Measurements from ENCODE around the gene AMMECR1.

The AMMECR1 gene

GRCh38 chrX:110218591-110218990 is 99.3 kb downstream of the AMMECR1 start:
- H3K36me3 ChIP-seq (ENCODE audit: control insufficient read depth in 5 of 5, insufficient read depth in 5 of 5, low read length in 5 of 5) = no peaks in the 10 kb centered on the region
- H3K4me1 ChIP-seq (ENCODE audit: control insufficient read depth in 5 of 5, insufficient read depth in 5 of 5, low read length in 5 of 5) = no peaks in the 10 kb centered on the region
- no peaks in the 10 kb centered on the region for H3K27me3 ChIP-seq (ENCODE audit: control insufficient read depth in 5 of 5, insufficient read depth in 4 of 5, low read length in 5 of 5)
- no peak overlapping the region for H3K4me3 ChIP-seq (ENCODE audit: low read depth in 1 of 5, low read length in 5 of 5)
- H3K27ac ChIP-seq (ENCODE audit: low read depth, low read length) = no peak overlapping the region
- H3K9me3 ChIP-seq (ENCODE audit: control insufficient read depth in 5 of 5, low read length in 5 of 5) = no peaks in the 10 kb centered on the region
- no peak overlapping the region for H3K9ac ChIP-seq (ENCODE audit: low read length in 5 of 5)

DNA sequence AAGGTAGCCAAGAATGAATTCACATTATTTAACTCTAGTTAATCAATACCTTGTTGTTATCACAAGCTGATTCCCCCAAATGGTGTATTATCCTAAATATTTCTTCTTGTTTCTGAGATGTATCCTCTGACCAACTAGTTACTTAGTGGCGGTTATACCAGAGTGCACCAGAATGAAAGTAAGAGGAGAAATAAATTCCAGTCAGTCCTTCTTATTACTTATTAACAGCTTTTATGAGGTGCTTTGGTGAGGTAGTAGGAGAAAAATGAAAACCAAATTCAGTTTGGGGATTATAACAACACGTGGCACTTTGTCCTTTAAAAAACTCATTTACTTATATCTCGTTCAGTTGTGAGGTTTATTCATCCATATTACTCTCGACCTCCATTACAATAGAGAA is 101.9 kb downstream of the AMMECR1 start:
- peaks cover 0 to 5% (median 0%) of the 10 kb centered on the region in 5 donors for H3K27me3 ChIP-seq (ENCODE audit: control insufficient read depth in 5 of 5, insufficient read depth in 4 of 5, low read length in 5 of 5)
- no peak overlapping the region for H3K9ac ChIP-seq (ENCODE audit: low read length in 5 of 5)
- H3K4me3 ChIP-seq (ENCODE audit: low read depth in 1 of 5, low read length in 5 of 5) = no peak overlapping the region
- H3K4me1 ChIP-seq (ENCODE audit: control insufficient read depth in 5 of 5, insufficient read depth in 5 of 5, low read length in 5 of 5) = no peaks in the 10 kb centered on the region
- no peaks in the 10 kb centered on the region for H3K9me3 ChIP-seq (ENCODE audit: control insufficient read depth in 5 of 5, low read length in 5 of 5)
- no peaks in the 10 kb centered on the region for H3K36me3 ChIP-seq (ENCODE audit: control insufficient read depth in 5 of 5, insufficient read depth in 5 of 5, low read length in 5 of 5)
- no peak overlapping the region for H3K27ac ChIP-seq (ENCODE audit: low read depth, low read length)

DNA sequence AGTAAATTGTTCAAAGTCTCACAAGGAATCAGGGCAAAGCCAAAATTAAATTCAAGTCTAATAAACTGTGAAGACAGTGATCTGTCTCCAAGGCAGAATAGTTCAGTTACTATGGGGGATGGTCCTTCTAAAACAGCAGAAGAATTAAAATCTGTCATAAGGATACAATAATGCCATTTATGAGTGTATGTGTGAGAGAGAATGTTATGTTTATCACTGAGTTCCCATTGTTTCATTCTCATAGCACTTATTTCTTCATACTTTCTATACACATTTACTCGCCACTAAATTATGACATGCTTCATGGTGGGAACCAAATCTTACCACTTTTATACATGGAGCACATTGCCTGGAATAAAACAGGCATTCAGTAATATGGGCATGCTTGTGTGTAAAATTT is 102.5 kb downstream of the AMMECR1 start:
- Histone ChIP-seq H3K9ac (ENCODE audit: low read length in 5 of 5) (no peak overlapping the region), H3K9me3 (ENCODE audit: control insufficient read depth in 5 of 5, low read length in 5 of 5) (no peaks in the 10 kb centered on the region), H3K27me3 (ENCODE audit: control insufficient read depth in 5 of 5, insufficient read depth in 4 of 5, low read length in 5 of 5) (peaks cover 0 to 5% (median 0%) of the 10 kb centered on the region in 5 donors), H3K4me3 (ENCODE audit: low read depth in 1 of 5, low read length in 5 of 5) (no peak overlapping the region), H3K4me1 (ENCODE audit: control insufficient read depth in 5 of 5, insufficient read depth in 5 of 5, low read length in 5 of 5) (no peaks in the 10 kb centered on the region), H3K36me3 (ENCODE audit: control insufficient read depth in 5 of 5, insufficient read depth in 5 of 5, low read length in 5 of 5) (no peaks in the 10 kb centered on the region), H3K27ac (ENCODE audit: low read depth, low read length) (no peak overlapping the region)

DNA sequence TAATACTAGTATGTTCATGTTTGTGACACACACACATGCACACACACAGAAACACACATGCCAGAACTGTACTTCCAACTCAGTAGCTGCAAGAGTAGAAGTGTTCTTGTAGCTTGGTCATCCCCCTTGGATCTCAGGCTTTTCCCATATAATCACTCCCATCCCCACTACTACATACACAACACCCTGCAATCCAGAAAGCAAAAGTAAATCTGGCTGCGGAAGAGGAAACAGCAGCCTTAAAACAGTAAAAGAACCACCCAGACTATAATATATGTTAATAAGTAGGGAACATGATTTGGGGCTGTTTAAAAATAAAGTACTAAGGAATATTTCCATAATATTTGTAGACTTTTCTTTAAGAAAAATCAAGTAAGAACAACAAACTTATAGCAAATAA is 103.2 kb downstream of the AMMECR1 start:
- Histone ChIP-seq H3K36me3 (ENCODE audit: control insufficient read depth in 5 of 5, insufficient read depth in 5 of 5, low read length in 5 of 5) (no peaks in the 10 kb centered on the region), H3K9me3 (ENCODE audit: control insufficient read depth in 5 of 5, low read length in 5 of 5) (no peaks in the 10 kb centered on the region), H3K27ac (ENCODE audit: low read depth, low read length) (no peak overlapping the region), H3K4me1 (ENCODE audit: control insufficient read depth in 5 of 5, insufficient read depth in 5 of 5, low read length in 5 of 5) (no peaks in the 10 kb centered on the region), H3K4me3 (ENCODE audit: low read depth in 1 of 5, low read length in 5 of 5) (no peak overlapping the region), H3K9ac (ENCODE audit: low read length in 5 of 5) (no peak overlapping the region), H3K27me3 (ENCODE audit: control insufficient read depth in 5 of 5, insufficient read depth in 4 of 5, low read length in 5 of 5) (peaks cover 0 to 5% (median 0%) of the 10 kb centered on the region in 5 donors)

DNA sequence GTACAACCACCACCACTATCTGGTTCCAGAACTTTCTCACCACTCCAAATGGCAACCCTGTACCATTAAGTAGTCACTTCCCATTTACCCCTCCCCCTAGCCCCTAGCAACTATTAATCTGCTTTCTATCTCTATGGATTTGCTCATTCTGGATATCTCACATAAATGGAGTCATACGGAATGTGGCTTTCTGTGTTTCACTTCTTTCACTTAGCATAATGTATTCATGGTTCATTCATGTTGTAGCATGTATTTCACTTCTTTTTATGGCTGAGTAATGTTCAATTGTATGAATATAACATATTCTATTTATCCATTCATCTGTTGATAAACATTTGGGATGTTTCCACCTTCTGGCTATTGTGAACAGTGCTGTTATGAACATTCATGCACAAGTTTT is 104.7 kb downstream of the AMMECR1 start:
- Histone ChIP-seq H3K4me1 (ENCODE audit: control insufficient read depth in 5 of 5, insufficient read depth in 5 of 5, low read length in 5 of 5) (no peaks in the 10 kb centered on the region), H3K36me3 (ENCODE audit: control insufficient read depth in 5 of 5, insufficient read depth in 5 of 5, low read length in 5 of 5) (no peaks in the 10 kb centered on the region), H3K27ac (ENCODE audit: low read depth, low read length) (no peak overlapping the region), H3K9ac (ENCODE audit: low read length in 5 of 5) (no peak overlapping the region), H3K27me3 (ENCODE audit: control insufficient read depth in 5 of 5, insufficient read depth in 4 of 5, low read length in 5 of 5) (peaks cover 0 to 5% (median 0%) of the 10 kb centered on the region in 5 donors), H3K9me3 (ENCODE audit: control insufficient read depth in 5 of 5, low read length in 5 of 5) (no peaks in the 10 kb centered on the region), H3K4me3 (ENCODE audit: low read depth in 1 of 5, low read length in 5 of 5) (no peak overlapping the region)

DNA sequence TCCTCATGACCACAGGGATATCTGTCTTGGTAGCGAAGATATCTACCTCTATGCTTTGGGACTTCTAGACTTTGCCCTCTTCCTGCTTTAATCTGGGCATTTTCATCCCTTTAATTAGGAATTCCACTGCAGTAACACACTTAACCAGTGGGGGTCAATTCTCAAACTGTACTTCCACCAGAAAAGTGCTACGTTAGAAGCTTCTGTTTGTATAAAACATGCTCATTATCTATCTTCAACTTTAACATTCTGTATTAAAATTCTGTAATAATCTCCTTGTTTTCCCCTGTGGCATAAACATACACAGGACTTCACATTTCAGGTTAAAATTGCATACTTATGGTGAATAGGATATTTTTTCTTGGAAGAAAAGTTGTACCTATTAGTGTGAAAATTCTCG is 105.6 kb downstream of the AMMECR1 start:
- H3K9ac ChIP-seq (ENCODE audit: low read length in 5 of 5) = no peak overlapping the region
- no peaks in the 10 kb centered on the region for H3K9me3 ChIP-seq (ENCODE audit: control insufficient read depth in 5 of 5, low read length in 5 of 5)
- H3K27ac ChIP-seq (ENCODE audit: low read depth, low read length) = no peak overlapping the region
- no peaks in the 10 kb centered on the region for H3K4me1 ChIP-seq (ENCODE audit: control insufficient read depth in 5 of 5, insufficient read depth in 5 of 5, low read length in 5 of 5)
- H3K36me3 ChIP-seq (ENCODE audit: control insufficient read depth in 5 of 5, insufficient read depth in 5 of 5, low read length in 5 of 5) = no peaks in the 10 kb centered on the region
- no peak overlapping the region for H3K4me3 ChIP-seq (ENCODE audit: low read depth in 1 of 5, low read length in 5 of 5)
- peaks cover 0 to 5% (median 0%) of the 10 kb centered on the region in 5 donors for H3K27me3 ChIP-seq (ENCODE audit: control insufficient read depth in 5 of 5, insufficient read depth in 4 of 5, low read length in 5 of 5)

- Histone ChIP-seq H3K27me3 (ENCODE audit: control insufficient read depth in 5 of 5, insufficient read depth in 4 of 5, low read length in 5 of 5) (peaks cover 0 to 5% (median 0%) of the 10 kb centered on the region in 5 donors), H3K9ac (ENCODE audit: low read length in 5 of 5) (no peak overlapping the region), H3K27ac (ENCODE audit: low read depth, low read length) (no peak overlapping the region), H3K4me3 (ENCODE audit: low read depth in 1 of 5, low read length in 5 of 5) (no peak overlapping the region), H3K9me3 (ENCODE audit: control insufficient read depth in 5 of 5, low read length in 5 of 5) (no peaks in the 10 kb centered on the region), H3K4me1 (ENCODE audit: control insufficient read depth in 5 of 5, insufficient read depth in 5 of 5, low read length in 5 of 5) (no peaks in the 10 kb centered on the region), H3K36me3 (ENCODE audit: control insufficient read depth in 5 of 5, insufficient read depth in 5 of 5, low read length in 5 of 5) (no peaks in the 10 kb centered on the region)
Measured at GRCh38 chrX:110211340-110211739, 106.5 kb downstream of the AMMECR1 start.

DNA sequence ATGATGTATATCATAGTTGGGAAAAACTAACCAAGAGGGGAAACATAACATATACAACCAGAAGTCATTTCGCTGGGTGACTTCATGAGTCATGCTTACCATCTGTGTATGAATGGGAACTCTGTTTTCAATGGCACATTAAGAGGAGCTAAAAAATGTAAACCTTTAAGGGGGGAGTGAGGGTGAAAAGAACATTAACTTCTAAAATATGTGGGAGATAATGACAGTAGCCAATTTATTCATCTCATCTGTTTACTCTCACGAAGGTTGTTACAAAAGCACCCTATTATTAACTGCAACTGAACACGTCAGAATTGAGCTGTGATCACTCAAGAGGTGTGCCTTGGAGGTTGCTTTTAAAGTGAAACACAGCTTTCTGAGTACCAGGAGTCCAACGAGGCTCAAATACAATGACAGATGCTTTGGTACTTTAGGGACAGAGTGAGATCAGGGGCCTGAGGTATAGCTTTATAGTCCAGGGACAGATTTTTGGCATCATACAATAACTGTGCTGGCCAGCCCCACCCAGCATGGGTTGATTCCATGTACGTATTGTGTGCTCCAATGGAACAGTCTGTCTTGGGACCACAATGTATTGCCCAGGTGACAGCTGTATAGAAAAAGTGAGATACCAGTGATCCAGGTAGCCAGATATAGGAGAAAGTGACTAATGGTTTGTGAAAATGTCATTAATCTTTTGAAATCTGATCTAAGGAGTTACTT is 107.3 kb downstream of the AMMECR1 start:
- H3K36me3 ChIP-seq (ENCODE audit: control insufficient read depth in 5 of 5, insufficient read depth in 5 of 5, low read length in 5 of 5) = no peaks in the 10 kb centered on the region
- no peaks in the 10 kb centered on the region for H3K9me3 ChIP-seq (ENCODE audit: control insufficient read depth in 5 of 5, low read length in 5 of 5)

DNA sequence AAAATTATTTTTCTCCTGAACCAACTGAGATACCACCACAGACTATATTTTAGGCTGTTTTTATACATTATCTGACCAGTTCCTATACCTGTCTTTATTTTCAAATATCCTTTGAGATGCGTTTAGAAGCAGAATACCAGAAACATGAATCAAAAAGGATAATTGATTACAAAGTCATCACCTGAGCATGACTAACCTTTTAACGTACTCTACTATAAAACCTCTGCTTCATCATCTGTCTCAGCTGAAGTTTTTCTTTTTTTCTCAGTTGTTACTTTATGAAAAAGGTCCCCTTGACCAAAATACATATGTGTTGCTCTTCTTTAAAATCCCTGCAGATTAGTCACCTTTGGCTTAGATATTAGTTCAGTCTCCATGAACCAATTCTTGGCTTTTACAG is 109.8 kb downstream of the AMMECR1 start:
- H3K27me3 ChIP-seq (ENCODE audit: control insufficient read depth in 5 of 5, insufficient read depth in 4 of 5, low read length in 5 of 5) = peaks cover 0 to 5% (median 2%) of the 10 kb centered on the region in 5 donors
- no peaks in the 10 kb centered on the region for H3K9me3 ChIP-seq (ENCODE audit: control insufficient read depth in 5 of 5, low read length in 5 of 5)

More for the DNA sequence above, 107.3 kb downstream of the AMMECR1 start:
- peaks cover 0 to 5% (median 0%) of the 10 kb centered on the region in 5 donors for H3K27me3 ChIP-seq (ENCODE audit: control insufficient read depth in 5 of 5, insufficient read depth in 4 of 5, low read length in 5 of 5)
- H3K4me3 ChIP-seq (ENCODE audit: low read depth in 1 of 5, low read length in 5 of 5) = no peak overlapping the region
- H3K4me1 ChIP-seq (ENCODE audit: control insufficient read depth in 5 of 5, insufficient read depth in 5 of 5, low read length in 5 of 5) = no peaks in the 10 kb centered on the region
- H3K27ac ChIP-seq (ENCODE audit: low read depth, low read length) = no peak overlapping the region
- no peak overlapping the region for H3K9ac ChIP-seq (ENCODE audit: low read length in 5 of 5)

GRCh38 chrX:110204986-110205385 is 112.9 kb downstream of the AMMECR1 start:
- Histone ChIP-seq H3K27me3 (ENCODE audit: control insufficient read depth in 5 of 5, insufficient read depth in 4 of 5, low read length in 5 of 5) (peaks cover 0 to 5% (median 0%) of the 10 kb centered on the region in 5 donors), H3K36me3 (ENCODE audit: control insufficient read depth in 5 of 5, insufficient read depth in 5 of 5, low read length in 5 of 5) (no peaks in the 10 kb centered on the region), H3K4me1 (ENCODE audit: control insufficient read depth in 5 of 5, insufficient read depth in 5 of 5, low read length in 5 of 5) (no peaks in the 10 kb centered on the region), H3K27ac (ENCODE audit: low read depth, low read length) (no peak overlapping the region), H3K9me3 (ENCODE audit: control insufficient read depth in 5 of 5, low read length in 5 of 5) (no peaks in the 10 kb centered on the region), H3K4me3 (ENCODE audit: low read depth in 1 of 5, low read length in 5 of 5) (no peak overlapping the region), H3K9ac (ENCODE audit: low read length in 5 of 5) (no peak overlapping the region)

More for the DNA sequence above, 109.8 kb downstream of the AMMECR1 start:
- H3K9ac ChIP-seq (ENCODE audit: low read length in 5 of 5) = no peak overlapping the region
- no peak overlapping the region for H3K4me3 ChIP-seq (ENCODE audit: low read depth in 1 of 5, low read length in 5 of 5)
- no peak overlapping the region for H3K27ac ChIP-seq (ENCODE audit: low read depth, low read length)
- no peaks in the 10 kb centered on the region for H3K4me1 ChIP-seq (ENCODE audit: control insufficient read depth in 5 of 5, insufficient read depth in 5 of 5, low read length in 5 of 5)
- H3K36me3 ChIP-seq (ENCODE audit: control insufficient read depth in 5 of 5, insufficient read depth in 5 of 5, low read length in 5 of 5) = no peaks in the 10 kb centered on the region
